K562 (cell line): ENCODE measurements around the gene LYPD6B.

Source experiments
- ATF2 ChIP-seq: sonication (generic); formaldehyde crosslinking; IDR thresholded peaks from 2 replicates; pipeline ENCODE4 v1.8.1; 2022; ENCODE audit warnings: missing genetic modification reagents
- ATF6 ChIP-seq: sonication (generic); formaldehyde crosslinking; IDR thresholded peaks from 2 replicates; pipeline ENCODE4 v1.4.0; 2020; ENCODE audit warnings: mild to moderate bottlenecking, missing genetic modification reagents
- CTCF ChIP-seq, 3 experiments: IDR thresholded peaks in 2 of 3; conservative IDR thresholded peaks in 1 of 3; 2 replicates each; pipeline ENCODE4 v1.5.1; 2011 to 2012; ENCODE audit warnings: low read length in 3 of 3, mild to moderate bottlenecking in 3 of 3, control low read depth in 2 of 3, improper control_type of control experiment in 1 of 3, inconsistent platforms in 1 of 3, low read depth in 1 of 3, mixed read lengths in 1 of 3, moderate library complexity in 1 of 3; ENCODE audit not compliant: insufficient read depth in 2 of 3
- FOS ChIP-seq: IDR thresholded peaks from 3 replicates; pipeline ENCODE4 v1.6.1; 2011; ENCODE audit not compliant: insufficient read length; ENCODE audit errors: extremely low read depth
- FOXM1 ChIP-seq, 2 experiments: fragments of 450-650 bp in 1 of 2; sonication (generic) in 1 of 2; formaldehyde crosslinking in 1 of 2; IDR thresholded peaks; 2 replicates each; pipeline versions ENCODE4 v1.6.1 to v1.9.0; 2017 to 2022; ENCODE audit warnings: low read depth in 2 of 2, mild to moderate bottlenecking in 2 of 2, missing genetic modification reagents in 1 of 2, moderate library complexity in 1 of 2
- GATAD2B ChIP-seq: fragments of 450-650 bp; IDR thresholded peaks from 2 replicates; pipeline ENCODE4 v1.6.1; 2017; ENCODE audit warnings: mild to moderate bottlenecking, borderline replicate concordance
- HIVEP1 ChIP-seq: fragments of 250-450 bp; sonication (Bioruptor Pico); IDR thresholded peaks from 2 replicates; pipeline ENCODE4 v1.4.0; 2020; ENCODE audit warnings: mild to moderate bottlenecking
- MAX ChIP-seq: sonication (generic); formaldehyde crosslinking; IDR thresholded peaks from 2 replicates; pipeline ENCODE4 v1.9.0; 2022; ENCODE audit warnings: mild to moderate bottlenecking, missing genetic modification reagents
- NRF1 ChIP-seq, 2 experiments: fragments of 450-650 bp; IDR thresholded peaks in 1 of 2; conservative IDR thresholded peaks in 1 of 2; 2 replicates each; pipeline ENCODE4 v1.6.1; 2014; ENCODE audit warnings: mild to moderate bottlenecking in 2 of 2
- POLR2A ChIP-seq: fragments of 450-650 bp; conservative IDR thresholded peaks from 2 replicates; pipeline ENCODE4 v1.6.1; 2016
- TAF1 ChIP-seq: IDR thresholded peaks from 2 replicates; pipeline ENCODE4 v1.6.1; 2011; ENCODE audit warnings: mild to moderate bottlenecking, low read length, moderate library complexity; ENCODE audit not compliant: insufficient read depth, control insufficient read depth, severe bottlenecking; ENCODE audit errors: extremely low read depth
- ZNF224 ChIP-seq: sonication (generic); formaldehyde crosslinking; IDR thresholded peaks from 2 replicates; pipeline ENCODE4 v1.8.0; 2022; ENCODE audit warnings: mild to moderate bottlenecking, missing genetic modification reagents

GRCh38 chr2:148990968-148991367 is 47.5 kb upstream of the LYPD6B start:
- TF ChIP-seq TAF1 = no peak
- no peak for TF ChIP-seq ATF2 (CRISPR knock-in tag)
- no peak for TF ChIP-seq ZNF224 (CRISPR knock-in tag)
- no peak for TF ChIP-seq POLR2A
- TF ChIP-seq FOS = no peak
- no peak for TF ChIP-seq FOXM1 (IDR thresholded peaks at IDR 0.05; ENCODE audit: low read depth)
- no peak for TF ChIP-seq FOXM1 (CRISPR knock-in tag; IDR thresholded peaks at IDR 0.05; ENCODE audit: low read depth)
- no peak for TF ChIP-seq CTCF (IDR thresholded peaks at IDR 0.05 in 2 of 3, conservative IDR thresholded peaks at IDR 0.05 in 1 of 3; ENCODE audit: insufficient read depth in 2 of 3, low read depth in 1 of 3, low read length in 3 of 3)
- TF ChIP-seq ATF6 (CRISPR knock-in tag) = no peak
- no peak for TF ChIP-seq MAX (CRISPR knock-in tag)
- no peak for TF ChIP-seq NRF1 (conservative IDR thresholded peaks at IDR 0.05 in 1 of 2, IDR thresholded peaks at IDR 0.05 in 1 of 2)
- no peak for TF ChIP-seq HIVEP1 (CRISPR knock-in tag)
- TF ChIP-seq GATAD2B = no peak
